Sigmoid colon (tissue), 3 donors: Measurements from ENCODE around the gene ACRBP.

ENCODE experiments used
- POLR2A ChIP-seq, 2 donors: fragments of 450-650 bp; IDR thresholded peaks; one replicate each; pipeline ENCODE4 v1.6.1; 2016; ENCODE audit warnings: antibody characterized with exemption in 2 of 2, mild to moderate bottlenecking in 2 of 2, moderate library complexity in 2 of 2
- TF ChIP-seq, protein P1 (sequence below), 4 experiments: fragments of 450-650 bp in 3 of 4; fragments of 200-600 bp in 1 of 4; IDR thresholded peaks; one replicate each; pipeline ENCODE4 v1.5.1; 2016 to 2019; ENCODE audit warnings: antibody characterized with exemption in 4 of 4, mild to moderate bottlenecking in 3 of 4, moderate library complexity in 2 of 4

GRCh38 chr12:6694701-6695100, 47.5 kb upstream of the ACRBP start:
- TF ChIP-seq, protein P1, sequence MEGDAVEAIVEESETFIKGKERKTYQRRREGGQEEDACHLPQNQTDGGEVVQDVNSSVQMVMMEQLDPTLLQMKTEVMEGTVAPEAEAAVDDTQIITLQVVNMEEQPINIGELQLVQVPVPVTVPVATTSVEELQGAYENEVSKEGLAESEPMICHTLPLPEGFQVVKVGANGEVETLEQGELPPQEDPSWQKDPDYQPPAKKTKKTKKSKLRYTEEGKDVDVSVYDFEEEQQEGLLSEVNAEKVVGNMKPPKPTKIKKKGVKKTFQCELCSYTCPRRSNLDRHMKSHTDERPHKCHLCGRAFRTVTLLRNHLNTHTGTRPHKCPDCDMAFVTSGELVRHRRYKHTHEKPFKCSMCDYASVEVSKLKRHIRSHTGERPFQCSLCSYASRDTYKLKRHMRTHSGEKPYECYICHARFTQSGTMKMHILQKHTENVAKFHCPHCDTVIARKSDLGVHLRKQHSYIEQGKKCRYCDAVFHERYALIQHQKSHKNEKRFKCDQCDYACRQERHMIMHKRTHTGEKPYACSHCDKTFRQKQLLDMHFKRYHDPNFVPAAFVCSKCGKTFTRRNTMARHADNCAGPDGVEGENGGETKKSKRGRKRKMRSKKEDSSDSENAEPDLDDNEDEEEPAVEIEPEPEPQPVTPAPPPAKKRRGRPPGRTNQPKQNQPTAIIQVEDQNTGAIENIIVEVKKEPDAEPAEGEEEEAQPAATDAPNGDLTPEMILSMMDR (IDR thresholded peaks at IDR 0.05), result no peak
- TF ChIP-seq POLR2A (IDR thresholded peaks at IDR 0.05), result no peak
